ENCODE data around the gene PITPNB.

Gene PITPNB

DNA sequence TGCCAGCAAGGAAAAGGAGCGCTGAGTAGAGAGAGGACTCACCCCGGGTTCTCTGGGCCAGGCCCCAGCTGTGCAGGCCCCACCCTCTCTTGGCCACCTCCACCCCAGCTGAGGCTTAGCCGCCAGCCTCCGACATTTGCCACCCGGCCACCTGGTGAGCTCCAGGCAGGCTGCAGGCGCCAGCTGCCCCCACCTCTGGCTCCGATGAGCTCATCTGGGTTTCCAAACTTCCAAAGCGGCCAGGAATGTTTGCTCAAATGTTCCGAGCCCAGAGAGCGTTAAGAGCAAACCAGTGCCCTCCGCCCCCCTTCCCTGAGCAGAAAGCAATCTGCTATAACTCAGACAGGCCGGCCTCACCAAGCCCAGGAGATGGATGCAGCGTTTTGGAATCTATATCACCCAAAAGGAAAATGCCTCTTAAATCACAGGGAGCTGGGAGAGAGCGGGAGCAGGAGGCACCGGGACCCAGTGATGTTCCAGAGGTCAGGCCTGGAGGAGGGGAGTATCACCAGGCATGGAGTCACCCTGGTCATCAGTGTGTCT lies 108.4 kb downstream of the PITPNB start:
- Histone ChIP-seq H3K27me3 (ENCODE audit: insufficient read depth, low read length) (no peaks in the 10 kb centered on the region), H3K9me3 (ENCODE audit: low read length) (no peaks in the 10 kb centered on the region), H4K20me1 (ENCODE audit: insufficient read depth, low read length) (no peaks in the 10 kb centered on the region), H3K9ac (ENCODE audit: low read length) (no peak overlapping the region), H3K27ac (ENCODE audit: low read depth, low read length, poor library complexity, severe bottlenecking) (no peak overlapping the region), H3K4me2 (ENCODE audit: low read length) (no peak overlapping the region), H3K36me3 (ENCODE audit: insufficient read depth, low read length) (no peaks in the 10 kb centered on the region), H3K79me2 (ENCODE audit: insufficient read depth, low read length) (no peaks in the 10 kb centered on the region), H3K4me1 (ENCODE audit: insufficient read depth, low read length, severe bottlenecking) (no peaks in the 10 kb centered on the region), H3F3A (ENCODE audit: insufficient read depth, low read length) (no peaks in the 10 kb centered on the region), H3K9me2 (ENCODE audit: low read depth, low read length) (no peaks in the 10 kb centered on the region), H3K4me3 (ENCODE audit: low read depth, low read length, poor library complexity, severe bottlenecking) (no peak overlapping the region), H2AFZ (ENCODE audit: low read length) (no peak overlapping the region)
- TF ChIP-seq, protein P1, sequence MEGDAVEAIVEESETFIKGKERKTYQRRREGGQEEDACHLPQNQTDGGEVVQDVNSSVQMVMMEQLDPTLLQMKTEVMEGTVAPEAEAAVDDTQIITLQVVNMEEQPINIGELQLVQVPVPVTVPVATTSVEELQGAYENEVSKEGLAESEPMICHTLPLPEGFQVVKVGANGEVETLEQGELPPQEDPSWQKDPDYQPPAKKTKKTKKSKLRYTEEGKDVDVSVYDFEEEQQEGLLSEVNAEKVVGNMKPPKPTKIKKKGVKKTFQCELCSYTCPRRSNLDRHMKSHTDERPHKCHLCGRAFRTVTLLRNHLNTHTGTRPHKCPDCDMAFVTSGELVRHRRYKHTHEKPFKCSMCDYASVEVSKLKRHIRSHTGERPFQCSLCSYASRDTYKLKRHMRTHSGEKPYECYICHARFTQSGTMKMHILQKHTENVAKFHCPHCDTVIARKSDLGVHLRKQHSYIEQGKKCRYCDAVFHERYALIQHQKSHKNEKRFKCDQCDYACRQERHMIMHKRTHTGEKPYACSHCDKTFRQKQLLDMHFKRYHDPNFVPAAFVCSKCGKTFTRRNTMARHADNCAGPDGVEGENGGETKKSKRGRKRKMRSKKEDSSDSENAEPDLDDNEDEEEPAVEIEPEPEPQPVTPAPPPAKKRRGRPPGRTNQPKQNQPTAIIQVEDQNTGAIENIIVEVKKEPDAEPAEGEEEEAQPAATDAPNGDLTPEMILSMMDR (IDR thresholded peaks at IDR 0.05; ENCODE audit: low read length): no peak
- no peak for TF ChIP-seq EZH2 (IDR thresholded peaks at IDR 0.05; ENCODE audit: borderline replicate concordance, low read length)

DNA sequence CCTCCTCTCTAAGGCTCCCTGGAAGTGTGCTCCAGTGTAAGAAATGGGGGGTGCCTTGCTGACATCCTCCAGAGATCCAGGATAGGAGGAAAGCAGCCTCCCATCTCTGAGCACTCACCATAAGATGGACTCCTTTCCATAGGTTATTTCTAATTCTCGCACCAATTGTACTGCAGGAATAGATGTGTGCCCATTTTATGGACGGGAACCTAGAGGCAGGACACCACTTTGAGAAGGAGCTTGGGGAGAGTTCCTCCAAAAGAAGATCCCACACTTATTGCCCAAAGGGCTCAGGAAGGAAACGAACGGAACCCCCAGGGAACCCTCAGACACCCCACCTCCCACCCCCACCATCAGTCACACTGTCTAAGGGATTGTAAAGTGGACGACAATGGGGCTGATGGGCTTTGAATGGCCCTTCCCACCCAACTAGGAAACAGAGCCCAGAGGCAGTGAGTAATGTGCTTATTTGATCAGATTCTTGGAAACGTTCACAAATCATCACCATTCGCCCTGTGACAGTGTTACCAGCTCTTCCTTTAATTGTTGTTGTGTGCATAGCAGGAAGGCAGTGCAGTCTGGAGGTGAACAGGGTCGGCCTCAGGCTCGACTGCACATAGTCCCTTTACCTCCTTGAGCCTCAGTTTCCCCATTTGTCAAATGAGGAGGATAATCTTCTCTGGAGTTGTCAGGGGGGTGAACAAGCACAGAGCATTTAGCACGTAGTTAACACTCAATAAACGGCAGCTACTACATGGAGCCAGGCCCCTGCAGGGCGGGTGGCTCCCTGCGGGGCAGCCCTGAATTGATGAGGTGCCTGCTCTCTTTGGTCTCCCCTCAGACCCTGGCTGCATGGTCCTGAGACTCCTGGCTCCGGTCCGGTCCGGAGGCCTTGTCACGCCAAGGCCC lies 109.1 kb downstream of the PITPNB start:
- Histone ChIP-seq H3F3A (ENCODE audit: insufficient read depth, low read length) (no peaks in the 10 kb centered on the region), H3K36me3 (ENCODE audit: insufficient read depth, low read length) (no peaks in the 10 kb centered on the region), H3K9me2 (ENCODE audit: low read depth, low read length) (no peaks in the 10 kb centered on the region), H3K27me3 (ENCODE audit: insufficient read depth, low read length) (no peaks in the 10 kb centered on the region), H3K9ac (ENCODE audit: low read length) (no peak overlapping the region), H3K9me3 (ENCODE audit: low read length) (no peaks in the 10 kb centered on the region), H4K20me1 (ENCODE audit: insufficient read depth, low read length) (no peaks in the 10 kb centered on the region), H3K4me1 (ENCODE audit: insufficient read depth, low read length, severe bottlenecking) (no peaks in the 10 kb centered on the region), H3K4me3 (ENCODE audit: low read depth, low read length, poor library complexity, severe bottlenecking) (no peak overlapping the region), H3K79me2 (ENCODE audit: insufficient read depth, low read length) (no peaks in the 10 kb centered on the region), H2AFZ (ENCODE audit: low read length) (no peak overlapping the region), H3K4me2 (ENCODE audit: low read length) (no peak overlapping the region), H3K27ac (ENCODE audit: low read depth, low read length, poor library complexity, severe bottlenecking) (no peak overlapping the region)
- TF ChIP-seq EZH2 (IDR thresholded peaks at IDR 0.05; ENCODE audit: borderline replicate concordance, low read length): no peak
- TF ChIP-seq, protein P1 (IDR thresholded peaks at IDR 0.05; ENCODE audit: low read length): no peak

DNA sequence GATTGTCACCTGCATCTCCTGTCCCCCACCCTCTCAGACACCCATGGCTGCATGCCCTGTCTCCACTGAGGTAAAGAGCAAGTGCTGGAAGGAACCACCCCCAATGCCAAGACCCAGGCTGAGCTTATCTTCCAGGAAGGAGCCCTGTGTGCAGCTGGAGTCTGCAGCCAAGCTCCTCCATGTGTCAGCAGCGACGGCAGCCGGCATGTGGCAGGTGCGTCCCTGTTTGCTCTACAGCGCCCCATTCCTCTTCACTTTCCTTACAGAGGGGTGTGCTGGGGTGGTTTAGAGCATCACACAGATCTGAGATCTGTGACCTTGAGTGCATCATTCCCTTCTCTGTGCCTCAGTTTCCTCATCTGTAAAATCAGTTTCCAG lies 109.8 kb downstream of the PITPNB start:
- H3K79me2 ChIP-seq (ENCODE audit: insufficient read depth, low read length): no peaks in the 10 kb centered on the region
- no peaks in the 10 kb centered on the region for H3K9me2 ChIP-seq (ENCODE audit: low read depth, low read length)
- H3K27me3 ChIP-seq (ENCODE audit: insufficient read depth, low read length): no peaks in the 10 kb centered on the region
- H3K27ac ChIP-seq (ENCODE audit: low read depth, low read length, poor library complexity, severe bottlenecking): no peak overlapping the region
- no peak overlapping the region for H3K4me3 ChIP-seq (ENCODE audit: low read depth, low read length, poor library complexity, severe bottlenecking)
- TF ChIP-seq, protein P1 (IDR thresholded peaks at IDR 0.05; ENCODE audit: low read length): no peak
- TF ChIP-seq EZH2 (IDR thresholded peaks at IDR 0.05; ENCODE audit: borderline replicate concordance, low read length): no peak
- H3K9ac ChIP-seq (ENCODE audit: low read length): no peak overlapping the region
- no peaks in the 10 kb centered on the region for H3K9me3 ChIP-seq (ENCODE audit: low read length)
- H2AFZ ChIP-seq (ENCODE audit: low read length): no peak overlapping the region
- no peak overlapping the region for H3K4me2 ChIP-seq (ENCODE audit: low read length)
- no peaks in the 10 kb centered on the region for H3K4me1 ChIP-seq (ENCODE audit: insufficient read depth, low read length, severe bottlenecking)
- H4K20me1 ChIP-seq (ENCODE audit: insufficient read depth, low read length): no peaks in the 10 kb centered on the region
- H3F3A ChIP-seq (ENCODE audit: insufficient read depth, low read length): no peaks in the 10 kb centered on the region
- H3K36me3 ChIP-seq (ENCODE audit: insufficient read depth, low read length): no peaks in the 10 kb centered on the region
